Dendritic cell treated with granulocyte-macrophage colony-stimulating factor and Interleukin-4, amounts not matched to agents 40 ng/mL and 50 ng/mL, for 4 days (primary cell): ENCODE data around the gene FFAR1.

ENCODE experiments used
- H3K27ac Mint-ChIP-seq: one replicate; pipeline ENCODE4 v1.8.0; 2022; ENCODE audit warnings: mild to moderate bottlenecking, mixed read lengths
- H3K27me3 Mint-ChIP-seq: one replicate; pipeline ENCODE4 v1.8.0; 2022; ENCODE audit warnings: mild to moderate bottlenecking, mixed read lengths
- H3K36me3 Mint-ChIP-seq: one replicate; pipeline ENCODE4 v1.8.0; 2022; ENCODE audit warnings: low read depth, mixed read lengths
- H3K4me1 Mint-ChIP-seq: one replicate; pipeline ENCODE4 v1.8.0; 2022; ENCODE audit warnings: low read depth, mixed read lengths
- H3K4me3 Mint-ChIP-seq: one replicate; pipeline ENCODE4 v1.8.0; 2022; ENCODE audit warnings: mild to moderate bottlenecking, moderate library complexity, mixed read lengths
- H3K9me3 Mint-ChIP-seq: one replicate; pipeline ENCODE4 v1.8.0; 2022; ENCODE audit warnings: mixed read lengths
- intact Hi-C: fragments of 100-400 bp; cut with micrococcal nuclease; formaldehyde crosslinking; loops from one replicate; pipeline ENCODE4 v1.15.0; 2022

Gene FFAR1

DNA sequence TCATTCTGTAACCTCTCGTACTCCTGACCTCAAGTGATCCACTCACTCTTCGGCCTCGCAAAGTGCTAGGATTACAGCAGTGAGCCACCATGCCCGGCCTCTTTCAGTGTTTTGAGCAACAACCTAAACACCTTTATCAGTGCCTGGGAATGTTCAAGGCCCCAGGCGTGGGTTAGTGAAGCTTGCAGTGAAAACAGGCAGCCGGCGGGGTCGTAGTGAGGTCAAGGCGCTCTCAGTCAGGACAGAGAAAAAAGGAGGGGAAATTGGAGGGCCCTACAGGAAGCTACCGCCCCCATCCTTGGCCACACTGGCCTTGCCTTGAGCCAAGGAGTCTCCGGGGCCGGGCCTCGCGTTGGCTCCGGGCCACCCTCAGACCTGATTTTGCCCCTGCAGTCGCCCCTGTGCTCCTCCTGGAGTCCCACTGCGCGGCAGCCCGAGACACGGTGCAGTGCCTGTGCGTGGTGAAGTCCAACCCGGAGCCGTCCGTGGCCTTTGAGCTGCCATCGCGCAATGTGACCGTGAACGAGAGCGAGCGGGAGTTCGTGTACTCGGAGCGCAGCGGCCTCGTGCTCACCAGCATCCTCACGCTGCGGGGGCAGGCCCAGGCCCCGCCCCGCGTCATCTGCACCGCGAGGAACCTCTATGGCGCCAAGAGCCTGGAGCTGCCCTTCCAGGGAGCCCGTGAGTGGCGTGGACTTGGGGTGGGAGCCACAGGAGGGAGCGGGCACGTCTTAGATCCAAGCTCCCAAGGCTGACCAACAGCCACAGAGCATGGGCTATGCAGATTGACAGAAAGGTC, 38.0 kb upstream of the FFAR1 start:
- Mint-ChIP-seq H3K27me3 (peaks cover 17% of the 10 kb centered on the region), H3K27ac (peak overlapping the region; percentile 20), H3K4me1 (peaks cover 46% of the 10 kb centered on the region), H3K36me3 (no peaks in the 10 kb centered on the region), H3K4me3 (no peak overlapping the region), H3K9me3 (no peaks in the 10 kb centered on the region)
- intact Hi-C loops = no loop called here

DNA sequence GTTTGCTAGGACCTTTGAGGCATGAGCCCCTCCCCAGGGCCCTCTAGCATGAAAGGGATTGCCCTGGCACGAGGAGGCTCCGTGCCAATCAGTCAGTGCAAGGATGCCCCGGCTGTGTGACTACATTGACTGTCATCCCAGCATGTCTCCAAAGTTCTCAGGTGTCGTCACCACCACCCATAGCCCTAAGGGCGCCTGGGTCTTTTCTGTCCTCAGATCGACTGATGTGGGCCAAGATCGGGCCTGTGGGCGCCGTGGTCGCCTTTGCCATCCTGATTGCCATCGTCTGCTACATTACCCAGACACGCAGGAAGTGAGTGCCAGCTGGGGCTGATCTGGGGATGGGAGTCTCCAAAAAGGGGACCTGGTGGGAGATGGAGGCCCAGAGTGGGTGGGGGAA, 37.4 kb upstream of the FFAR1 start:
- Mint-ChIP-seq H3K4me3 (no peak overlapping the region), H3K9me3 (no peaks in the 10 kb centered on the region), H3K4me1 (peaks cover 46% of the 10 kb centered on the region), H3K27ac (peak overlapping the region; percentile 4), H3K27me3 (peaks cover 17% of the 10 kb centered on the region), H3K36me3 (no peaks in the 10 kb centered on the region)
- intact Hi-C loops = no loop called here

DNA sequence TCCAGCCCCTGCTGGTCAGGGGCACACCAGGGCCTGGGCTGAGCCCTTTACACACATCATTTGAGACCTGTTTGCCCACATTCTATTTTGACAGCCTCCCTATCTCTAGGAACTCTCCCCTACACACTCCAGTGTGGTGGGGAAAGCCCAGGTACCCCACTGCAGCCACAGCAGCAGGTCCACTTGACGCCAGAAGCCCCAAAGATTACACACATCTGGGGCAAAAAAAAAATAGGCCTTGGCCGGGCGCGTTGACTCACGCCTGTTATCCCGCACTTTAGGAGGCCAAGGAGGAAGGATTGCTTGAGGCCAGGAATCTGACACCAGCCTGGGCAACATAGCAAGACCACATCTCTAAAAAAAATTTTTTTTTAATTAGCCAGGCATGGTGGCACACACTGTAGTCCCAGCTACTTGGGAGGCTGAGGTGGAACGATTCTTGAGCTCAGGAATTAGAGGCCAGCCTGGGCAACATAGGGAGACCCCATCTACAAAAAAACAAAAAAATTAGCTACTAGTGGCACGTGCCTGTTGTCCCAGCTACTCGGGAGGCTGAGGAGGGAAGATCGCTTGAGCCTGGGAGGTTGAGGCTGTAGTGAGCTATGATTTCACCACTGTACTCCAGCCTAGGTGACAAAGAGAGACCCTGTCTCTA, 36.8 kb upstream of the FFAR1 start:
- H3K27ac Mint-ChIP-seq = peak overlapping the region; percentile 48
- H3K4me1 Mint-ChIP-seq = peaks cover 50% of the 10 kb centered on the region
- H3K9me3 Mint-ChIP-seq = no peaks in the 10 kb centered on the region
- H3K4me3 Mint-ChIP-seq = no peak overlapping the region
- peaks cover 19% of the 10 kb centered on the region for H3K27me3 Mint-ChIP-seq
- H3K36me3 Mint-ChIP-seq = no peaks in the 10 kb centered on the region
- intact Hi-C loops = no loop called here

DNA sequence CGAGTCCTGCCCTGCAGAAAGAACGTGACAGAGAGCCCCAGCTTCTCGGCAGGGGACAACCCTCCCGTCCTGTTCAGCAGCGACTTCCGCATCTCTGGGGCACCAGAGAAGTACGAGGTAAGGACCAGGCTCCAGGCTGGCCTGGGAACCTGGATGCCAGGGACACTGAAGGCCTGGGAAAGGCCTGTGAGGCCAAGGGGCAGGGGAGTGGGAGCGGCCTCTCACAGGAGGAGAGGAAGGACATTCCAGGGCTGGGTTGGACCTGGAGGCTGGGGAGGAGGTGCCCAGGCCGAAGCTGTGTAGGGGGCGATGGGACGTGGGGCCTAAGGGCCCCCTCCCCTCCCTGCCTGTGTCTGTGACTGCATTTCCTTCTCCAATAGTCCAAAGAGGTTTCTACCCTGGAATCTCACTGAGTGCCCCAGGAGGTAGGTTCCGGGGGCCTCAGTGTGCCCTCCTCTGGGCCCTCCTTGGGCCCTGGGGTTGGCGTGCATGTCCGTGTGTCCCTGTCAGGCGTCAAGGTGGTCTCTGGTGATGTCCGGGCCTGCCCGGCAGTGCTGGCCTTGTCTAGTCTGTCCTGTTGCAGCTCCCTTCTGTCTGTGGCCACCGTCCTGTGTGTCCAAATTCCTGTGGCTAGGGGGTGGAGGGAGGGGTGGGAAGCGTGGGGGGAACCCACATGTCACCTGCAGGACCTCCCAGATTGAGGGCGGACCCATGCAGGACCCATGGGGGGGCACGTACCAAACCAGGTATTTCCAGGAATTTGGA, 35.6 kb upstream of the FFAR1 start:
- Mint-ChIP-seq H3K27me3 (peaks cover 19% of the 10 kb centered on the region), H3K9me3 (no peaks in the 10 kb centered on the region), H3K27ac (peak overlapping the region; percentile 48), H3K36me3 (no peaks in the 10 kb centered on the region), H3K4me3 (no peak overlapping the region), H3K4me1 (peaks cover 44% of the 10 kb centered on the region)
- intact Hi-C loops = no loop called here

DNA sequence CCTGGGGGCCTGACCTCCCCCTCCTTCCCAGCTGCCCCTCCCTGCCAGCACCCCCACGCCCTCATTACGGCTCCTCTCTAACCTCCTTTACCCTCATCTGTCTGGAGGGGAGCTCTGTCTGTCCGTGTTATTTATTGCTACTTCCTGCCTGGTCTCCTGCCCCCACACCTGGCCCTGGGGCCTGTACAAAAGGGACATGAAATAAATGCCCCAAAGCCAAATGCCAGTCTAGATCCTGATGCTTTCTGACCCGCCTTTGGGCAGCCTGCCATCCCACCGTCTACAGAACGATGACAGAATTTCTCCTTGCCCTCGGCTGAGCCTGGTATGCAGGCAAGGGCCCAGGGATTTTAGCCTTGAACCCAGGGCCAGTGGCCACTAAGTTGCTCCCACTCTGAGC, 34.1 kb upstream of the FFAR1 start:
- H3K9me3 Mint-ChIP-seq = no peaks in the 10 kb centered on the region
- peaks cover 14% of the 10 kb centered on the region for H3K27me3 Mint-ChIP-seq
- peaks cover 46% of the 10 kb centered on the region for H3K4me1 Mint-ChIP-seq
- intact Hi-C loops = no loop called here
- peak overlapping the region; percentile 31 for H3K27ac Mint-ChIP-seq
- no peaks in the 10 kb centered on the region for H3K36me3 Mint-ChIP-seq
- H3K4me3 Mint-ChIP-seq = no peak overlapping the region

DNA sequence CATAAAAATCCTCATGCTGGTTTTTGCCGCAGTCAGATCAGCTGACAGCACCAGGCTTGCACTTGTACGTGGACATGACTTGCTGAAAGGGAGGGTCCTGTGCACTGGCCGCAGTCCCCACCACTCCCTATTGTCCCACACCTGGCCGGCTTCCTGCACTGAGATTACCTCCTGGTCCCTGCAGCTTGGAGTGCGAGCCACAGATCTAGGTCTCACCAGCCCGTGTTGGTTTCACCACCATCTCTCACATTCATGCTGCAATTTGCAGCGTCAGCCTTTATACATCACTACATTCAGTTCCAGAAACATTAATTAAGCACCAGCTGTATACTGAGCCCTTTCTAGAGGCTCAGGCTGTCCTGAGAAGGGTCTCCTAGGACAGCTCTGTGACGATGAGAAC, 33.7 kb upstream of the FFAR1 start:
- intact Hi-C loops = no loop called here
- Mint-ChIP-seq H3K9me3 (no peaks in the 10 kb centered on the region), H3K4me3 (no peak overlapping the region), H3K27me3 (peaks cover 14% of the 10 kb centered on the region), H3K4me1 (peaks cover 51% of the 10 kb centered on the region), H3K27ac (no peak overlapping the region), H3K36me3 (no peaks in the 10 kb centered on the region)

DNA sequence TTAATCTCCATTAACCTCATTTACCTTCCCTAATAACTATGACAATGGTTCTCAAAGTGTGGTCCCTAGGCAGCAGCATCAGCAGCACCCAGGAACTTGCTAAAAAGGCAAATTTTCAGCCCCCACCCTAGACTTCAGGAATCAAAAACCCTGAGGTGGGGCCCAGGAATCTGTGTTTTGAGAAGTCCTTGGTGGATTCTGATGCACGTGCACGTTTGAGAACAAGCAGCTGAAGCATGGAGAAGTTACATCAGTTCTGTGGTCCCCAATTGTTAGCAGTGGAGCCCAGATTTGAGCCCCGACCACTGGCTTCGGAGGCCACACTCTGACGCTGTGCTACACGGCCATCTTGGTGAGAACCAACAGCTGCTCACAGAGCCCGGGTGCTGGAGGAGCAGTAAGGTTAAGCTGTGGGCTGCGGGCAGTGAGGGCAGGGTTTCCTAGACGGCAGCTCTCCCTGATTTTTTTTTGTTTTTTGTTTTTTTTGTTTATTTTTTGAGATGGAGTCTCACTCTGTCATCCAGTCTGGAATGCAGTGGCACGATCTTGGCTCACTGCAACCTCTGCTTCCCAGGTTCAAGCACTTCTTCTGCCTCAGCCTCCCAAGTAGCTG, 32.7 kb upstream of the FFAR1 start:
- intact Hi-C loops = loop anchor here (5.0 kb wide), 1 partner anchor 33 kb away; the partner anchor contains the start of gene HAMP
- no peaks in the 10 kb centered on the region for H3K36me3 Mint-ChIP-seq
- H3K4me1 Mint-ChIP-seq = peaks cover 58% of the 10 kb centered on the region
- H3K4me3 Mint-ChIP-seq = no peak overlapping the region
- peaks cover 12% of the 10 kb centered on the region for H3K27me3 Mint-ChIP-seq
- no peak overlapping the region for H3K27ac Mint-ChIP-seq
- no peaks in the 10 kb centered on the region for H3K9me3 Mint-ChIP-seq

DNA sequence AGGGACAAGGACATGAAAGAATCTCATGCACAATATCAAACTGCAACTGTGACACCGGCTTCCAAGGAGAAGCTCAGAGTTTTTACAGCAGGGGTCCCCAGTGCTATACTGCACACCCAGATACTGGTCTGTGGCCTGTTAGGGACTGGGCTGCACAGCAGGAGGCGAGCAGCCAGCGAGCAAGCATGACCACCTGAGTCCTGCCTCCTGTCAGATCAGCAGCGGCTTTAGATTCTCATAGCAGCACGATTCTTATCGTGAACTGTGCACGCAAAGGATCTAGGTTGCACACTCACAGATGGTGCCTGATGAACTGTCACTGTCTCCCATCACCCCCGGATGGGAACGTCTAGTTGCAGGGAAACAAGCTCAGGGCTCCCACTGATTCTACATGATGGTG, 31.8 kb upstream of the FFAR1 start:
- Mint-ChIP-seq H3K27me3 (peaks cover 6% of the 10 kb centered on the region), H3K9me3 (no peaks in the 10 kb centered on the region), H3K4me1 (peaks cover 67% of the 10 kb centered on the region), H3K27ac (peak overlapping the region; percentile 65), H3K4me3 (no peak overlapping the region), H3K36me3 (no peaks in the 10 kb centered on the region)
- intact Hi-C loops = loop anchor here (5.0 kb wide), 1 partner anchor 34 kb away; the partner anchor contains the start of gene HAMP

DNA sequence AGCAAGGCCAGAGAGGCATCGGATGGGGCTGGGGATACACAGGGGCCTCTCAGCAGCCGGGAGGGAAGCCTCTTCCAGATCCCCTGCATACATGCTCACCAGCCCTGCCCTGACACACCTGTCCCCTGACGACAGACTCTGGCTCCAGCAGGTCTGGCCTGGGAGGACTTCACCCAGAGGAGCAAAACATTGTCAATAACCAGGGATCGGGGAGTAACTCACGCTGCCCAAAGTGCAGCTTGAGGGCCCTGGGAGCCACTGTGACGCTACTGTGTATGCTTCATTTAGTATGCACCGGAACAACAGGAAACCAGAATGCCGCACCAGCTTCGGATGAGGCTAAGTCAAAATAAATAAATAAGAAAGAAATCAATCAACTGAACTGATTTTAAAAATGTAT, 31.1 kb upstream of the FFAR1 start:
- no peak overlapping the region for H3K4me3 Mint-ChIP-seq
- H3K36me3 Mint-ChIP-seq = no peaks in the 10 kb centered on the region
- intact Hi-C loops = loop anchor here (5.0 kb wide), 1 partner anchor 34 kb away; the partner anchor contains the start of gene HAMP
- H3K27me3 Mint-ChIP-seq = peaks cover 5% of the 10 kb centered on the region
- H3K4me1 Mint-ChIP-seq = peaks cover 70% of the 10 kb centered on the region
- peak overlapping the region; percentile 65 for H3K27ac Mint-ChIP-seq
- no peaks in the 10 kb centered on the region for H3K9me3 Mint-ChIP-seq

DNA sequence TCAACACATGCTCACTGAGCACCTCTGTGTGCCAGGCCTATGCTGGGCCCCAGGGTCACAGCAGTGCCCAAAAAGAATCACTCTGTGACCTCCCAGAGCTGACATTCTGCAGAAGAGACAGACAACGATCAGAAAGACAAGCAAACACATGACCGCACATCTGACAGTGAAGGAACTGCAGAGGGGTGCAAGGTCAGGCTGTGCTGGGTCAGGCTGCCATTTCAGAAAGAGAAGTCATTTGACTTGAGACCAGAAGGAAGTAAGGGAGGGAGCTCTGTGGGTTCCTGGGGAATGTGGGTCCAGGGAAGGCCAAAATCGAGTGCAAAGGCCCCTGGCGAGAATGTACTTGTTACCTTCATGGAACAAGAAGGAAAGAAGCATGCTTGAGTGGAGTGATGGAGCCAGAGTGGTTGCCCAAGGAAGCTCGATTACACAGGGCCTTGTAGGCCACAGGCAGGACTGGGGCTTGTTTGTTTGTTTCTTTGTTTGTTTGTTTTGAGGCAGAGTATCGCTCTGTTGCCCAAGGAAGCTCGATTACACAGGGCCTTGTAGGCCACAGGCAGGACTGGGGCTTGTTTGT, 30.1 kb upstream of the FFAR1 start:
- peaks cover 74% of the 10 kb centered on the region for H3K4me1 Mint-ChIP-seq
- peak overlapping the region; percentile 91 for H3K27ac Mint-ChIP-seq
- intact Hi-C loops = loop anchor here (5.0 kb wide), 1 partner anchor 35 kb away; the partner anchor contains the start of gene HAMP
- peak overlapping the region; percentile 24 for H3K4me3 Mint-ChIP-seq
- H3K36me3 Mint-ChIP-seq = no peaks in the 10 kb centered on the region
- peaks cover 2% of the 10 kb centered on the region for H3K27me3 Mint-ChIP-seq
- peaks cover 8% of the 10 kb centered on the region for H3K9me3 Mint-ChIP-seq

DNA sequence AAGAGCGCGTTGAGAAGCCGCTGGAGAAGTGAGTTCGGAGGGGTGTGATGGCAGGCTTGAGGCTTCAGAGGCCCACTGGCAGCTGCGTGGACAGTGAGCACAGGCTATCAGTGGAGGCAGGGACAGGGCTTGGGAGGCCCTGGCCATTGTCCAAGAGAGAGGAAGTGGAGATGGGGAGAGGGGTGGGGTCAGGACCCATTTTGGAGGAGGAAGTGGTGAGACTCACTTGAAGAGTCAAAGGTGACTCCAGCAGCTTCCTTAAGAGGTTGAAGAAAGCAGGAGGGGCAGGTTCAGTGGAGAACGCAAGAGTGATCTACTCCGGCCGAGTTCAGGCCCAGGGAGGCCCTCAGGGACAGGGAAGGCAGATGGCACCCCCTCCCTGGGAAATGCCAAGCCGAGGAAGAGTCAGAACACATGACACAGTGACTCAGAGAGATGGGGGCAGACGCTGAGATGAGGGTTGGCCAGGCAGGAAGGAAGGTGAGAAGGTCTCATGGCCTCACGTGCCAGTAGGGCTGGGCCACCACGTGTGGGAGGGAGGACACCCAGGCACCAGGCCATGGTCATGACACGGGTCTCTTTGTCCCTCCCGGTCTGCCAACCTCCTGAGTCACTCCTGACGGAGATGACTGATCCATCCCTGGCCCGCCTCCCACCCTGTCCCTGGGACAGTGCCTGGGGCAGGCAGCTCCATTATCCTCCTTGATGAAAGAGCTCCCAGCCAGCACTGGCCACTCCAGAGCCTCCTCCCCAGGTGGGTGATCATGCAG, 28.8 kb upstream of the FFAR1 start:
- H3K4me3 Mint-ChIP-seq = peak overlapping the region; percentile 49
- intact Hi-C loops = loop anchor here (5.0 kb wide), 1 partner anchor 37 kb away; the partner anchor contains the start of gene HAMP

DNA sequence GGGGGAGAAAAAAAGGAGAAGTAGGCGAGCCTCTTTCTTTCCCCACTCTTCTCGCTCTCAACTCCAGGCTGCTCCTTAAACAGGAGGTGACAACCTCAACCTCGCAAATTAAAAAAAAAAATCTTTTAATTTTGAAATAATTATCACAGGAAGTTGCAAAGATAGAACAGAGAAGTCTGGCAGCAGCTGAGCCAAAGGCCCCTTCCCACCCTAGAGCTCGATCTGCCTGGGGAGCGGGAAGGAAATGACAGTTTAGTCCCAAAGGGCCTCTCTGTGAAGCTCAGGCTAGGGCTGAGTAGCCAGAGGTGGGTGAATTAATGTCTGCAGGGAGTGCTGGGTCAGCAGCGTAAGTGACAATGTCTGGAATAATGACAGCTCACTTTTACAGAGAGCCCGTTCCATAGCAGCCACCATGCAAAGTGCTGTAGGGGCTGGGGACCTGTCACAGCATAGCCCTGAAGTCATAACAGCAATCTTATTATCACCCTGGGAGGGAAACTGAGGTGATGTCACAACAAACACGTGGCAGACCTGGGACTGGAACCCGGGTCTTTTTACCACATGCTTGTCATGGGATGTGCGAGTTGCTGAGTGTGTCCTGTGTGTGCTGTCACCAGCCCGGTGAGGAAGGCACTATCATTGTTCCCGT, 27.5 kb upstream of the FFAR1 start:
- intact Hi-C loops = no loop called here
- Mint-ChIP-seq H3K9me3 (peaks cover 8% of the 10 kb centered on the region), H3K27me3 (peaks cover 2% of the 10 kb centered on the region), H3K4me1 (peaks cover 68% of the 10 kb centered on the region), H3K36me3 (no peaks in the 10 kb centered on the region), H3K4me3 (no peak overlapping the region), H3K27ac (peak overlapping the region; percentile 91)

More for the DNA sequence above, 28.8 kb upstream of the FFAR1 start:
- Mint-ChIP-seq H3K4me1 (peaks cover 67% of the 10 kb centered on the region), H3K27me3 (peaks cover 2% of the 10 kb centered on the region), H3K27ac (peak overlapping the region; percentile 91), H3K9me3 (peaks cover 8% of the 10 kb centered on the region), H3K36me3 (no peaks in the 10 kb centered on the region)
